AG04450 (cell line): ENCODE data around the gene RXRG. TPM values are rescaled to one million over a fixed set of nuclear protein-coding genes. Genes with fewer than 3 reads are reported as not detected.

Experiments used
- CTCF ChIA-PET: fragments of 300-600, 350-600 bp; formaldehyde crosslinking; extraction: SDS; loops from one replicate; lab custom pipeline; 2022; ENCODE audit warnings: antibody characterized with exemption, inconsistent platforms; lab: Charles Lee
- POLR2A ChIA-PET: fragments of 350-600 bp; formaldehyde crosslinking; extraction: SDS; loops from one replicate; lab custom pipeline; 2021; ENCODE audit warnings: antibody characterized with exemption, inconsistent platforms; lab: Yijun Ruan, JAX
- DNase-seq: peaks from one replicate; pipeline ENCODE4 v3.0.0-alpha.2; 2011; ENCODE audit warnings: low read depth, low spot score
- H3K27ac ChIP-seq: one replicate; pipeline ENCODE4 v1.5.1; 2012; ENCODE audit warnings: low read depth, low read length, control low read depth
- H3K27me3 ChIP-seq: one replicate; pipeline ENCODE4 v1.6.0; 2012; ENCODE audit warnings: low read length; ENCODE audit not compliant: control insufficient read depth, insufficient read depth
- H3K4me3 ChIP-seq: 2 replicates; pipeline ENCODE4 v1.5.1; 2011; ENCODE audit warnings: mild to moderate bottlenecking, low read depth, low read length, control low read depth
- H3K9me3 ChIP-seq: 2 replicates; pipeline ENCODE4 v1.5.1; 2012; ENCODE audit warnings: low read length; ENCODE audit not compliant: control insufficient read depth, insufficient read depth
- CTCF ChIP-seq: IDR thresholded peaks from 2 replicates; pipeline ENCODE4 v1.5.1; 2011; ENCODE audit warnings: low read depth, low read length, control low read depth, inconsistent platforms
- polyA plus RNA-seq: library from polyadenylated mRNA; depleted of rRNA; stranded (reverse); fragments of >200 nt; gene quantifications from 2 replicates; pipeline ENCODE4 v1.2.3, GENCODE V29; 2011

RXRG gene
- polyA plus RNA-seq, 1 experiment: not detected

GRCh38 chr1:165376041-165376810 is 68.7 kb downstream of the RXRG start:
- TF ChIP-seq CTCF: no peak
- Histone ChIP-seq H3K9me3 (no peaks in the 10 kb centered on the region; the same call in 1 of the 2 replicates), H3K27ac (no peak overlapping the region), H3K4me3 (peak overlapping the region; percentile 31), H3K27me3 (peaks cover 9% of the 10 kb centered on the region)
- POLR2A ChIA-PET: no interaction called here
- CTCF ChIA-PET: interaction anchor here (1.1 to 2.0 kb wide), 4 partner anchors 9 to 257 kb away, joined by 3 to 18 read pairs (median 4); no protein-coding TSS in a partner anchor
- no peak for DNase-seq

- DNase-seq: no peak
- Histone ChIP-seq H3K27ac (no peak overlapping the region), H3K9me3 (no peaks in the 10 kb centered on the region; the same call in 1 of the 2 replicates), H3K27me3 (peaks cover 9% of the 10 kb centered on the region), H3K4me3 (peak overlapping the region; percentile 31; the same call in 1 of the 2 replicates)
- ChIA-PET CTCF (interaction anchor here (1.2 to 2.0 kb wide), 3 partner anchors 8 to 18 kb away, joined by 3 to 18 read pairs (median 6); no protein-coding TSS in a partner anchor), POLR2A (no interaction called here)
- TF ChIP-seq CTCF: no peak
These were observed 69.3 kb downstream of the RXRG start for GRCh38 chr1:165375623-165376022.

DNA sequence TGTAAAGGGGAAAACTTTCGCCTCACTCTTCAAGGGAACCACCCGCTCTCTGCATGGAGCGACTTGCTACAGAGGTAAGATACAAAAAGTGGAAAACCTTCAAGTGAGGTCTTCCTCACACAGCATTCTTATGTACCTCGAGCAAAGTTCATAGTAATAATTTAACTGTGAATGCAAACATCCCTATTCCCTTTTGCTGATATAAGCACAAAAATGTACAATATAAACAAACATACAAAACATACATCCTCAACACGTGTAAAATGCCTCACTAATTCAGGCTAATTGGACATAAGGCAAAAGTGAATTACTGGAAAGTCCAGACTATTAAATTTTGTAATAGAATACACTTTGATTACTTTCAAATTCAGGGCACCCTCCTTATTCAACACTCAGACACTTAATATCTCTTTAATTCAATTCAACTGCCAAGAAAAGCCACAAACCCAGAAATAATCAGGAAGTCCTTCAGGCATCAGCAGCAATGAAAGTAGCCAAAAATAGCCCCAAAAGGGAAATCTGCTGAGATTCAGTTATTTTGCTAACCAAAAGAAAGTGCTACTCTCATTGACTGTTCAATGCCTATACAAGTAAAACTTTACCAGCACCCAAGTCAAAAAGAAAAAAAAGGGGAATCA is 73.2 kb downstream of the RXRG start:
- H3K27ac ChIP-seq: no peak overlapping the region
- POLR2A ChIA-PET: no interaction called here
- CTCF ChIA-PET: no interaction called here
- TF ChIP-seq CTCF: no peak
- no peak for DNase-seq
- H3K4me3 ChIP-seq: no peak overlapping the region
- no peaks in the 10 kb centered on the region; the same call in 1 of the 2 replicates for H3K9me3 ChIP-seq
- peaks cover 9% of the 10 kb centered on the region for H3K27me3 ChIP-seq

DNA sequence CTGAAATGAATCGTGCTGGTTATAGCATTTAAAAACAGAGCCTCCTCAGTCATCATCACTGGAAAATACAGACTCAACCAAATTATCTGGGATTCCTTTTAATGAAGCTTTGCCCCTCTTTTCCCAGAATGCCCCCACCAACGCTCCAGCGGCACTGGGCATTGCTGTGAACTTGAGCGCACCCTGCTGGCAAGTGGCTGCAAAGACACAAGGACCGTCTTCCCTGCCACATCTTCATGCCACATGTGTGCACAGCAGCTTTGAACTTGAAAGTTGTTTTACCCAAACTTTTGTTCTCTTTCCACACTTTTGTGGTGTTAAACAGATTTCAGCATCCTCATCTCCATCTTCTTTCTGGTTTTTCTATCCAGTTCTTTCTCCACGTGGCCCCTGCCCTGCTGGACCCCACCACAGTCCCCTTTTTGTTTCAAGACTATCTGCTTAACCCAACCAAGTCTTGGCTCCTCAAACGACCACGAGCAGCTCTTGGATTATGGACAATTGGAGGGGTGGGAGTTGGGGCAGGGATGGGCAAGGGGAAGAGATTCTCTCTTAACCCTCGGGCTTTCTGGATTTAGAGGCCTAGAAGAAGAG is 75.6 kb downstream of the RXRG start:
- peak; percentile 82 for TF ChIP-seq CTCF
- no peak overlapping the region for H3K27ac ChIP-seq
- H3K9me3 ChIP-seq: no peaks in the 10 kb centered on the region
- no peak overlapping the region for H3K4me3 ChIP-seq
- H3K27me3 ChIP-seq: peaks cover 7% of the 10 kb centered on the region
- ChIA-PET POLR2A (no interaction called here), CTCF (interaction anchor here (0.6 to 4.1 kb wide), 16 partner anchors 8 to 1808 kb away, joined by 3 to 30 read pairs (median 4); no protein-coding TSS in a partner anchor)
- no peak for DNase-seq
